Activated CD4-positive, alpha-beta memory T cell treated with anti-CD3 and anti-CD28 coated beads, Interleukin-2, amount 10 ng/mL, durations not matched to agents 7 days and 5 days (primary cell): ENCODE data around the gene DZIP1. TPM values are rescaled to one million over a fixed set of nuclear protein-coding genes. Genes with fewer than 3 reads are reported as not detected.
"Not testable (repeated sequence)": the region's sequence is repeated elsewhere in the genome, so short reads cannot be mapped to it uniquely, and the experiment has no call there.

Experiments
- CTCF ChIA-PET: fragments of 350-600 bp; sonication (Branson Sonifier 250); formaldehyde crosslinking; loops from one replicate; lab custom pipeline; 2021; ENCODE audit warnings: antibody characterized with exemption, inconsistent platforms; lab: Charles Lee
- POLR2A ChIA-PET: fragments of 350-600 bp; sonication (Branson Sonifier 250); formaldehyde crosslinking; loops from one replicate; lab custom pipeline; 2021; ENCODE audit warnings: antibody characterized with exemption; lab: Charles Lee
- DNase-seq: peaks from one replicate; pipeline ENCODE4 v3.0.0-alpha.2; 2020
- H3K27ac Mint-ChIP-seq: one replicate; pipeline ENCODE4 v1.8.0; 2021; ENCODE audit warnings: mild to moderate bottlenecking, mixed read lengths
- H3K27me3 Mint-ChIP-seq: one replicate; pipeline ENCODE4 v1.8.0; 2021; ENCODE audit warnings: mixed read lengths
- H3K36me3 Mint-ChIP-seq: one replicate; pipeline ENCODE4 v1.8.0; 2021; ENCODE audit warnings: low read depth, mixed read lengths
- H3K4me1 Mint-ChIP-seq: one replicate; pipeline ENCODE4 v1.8.0; 2021; ENCODE audit warnings: mixed read lengths
- H3K4me3 Mint-ChIP-seq: one replicate; pipeline ENCODE4 v1.8.0; 2021; ENCODE audit warnings: mild to moderate bottlenecking, mixed read lengths
- H3K9me3 Mint-ChIP-seq: one replicate; pipeline ENCODE4 v1.8.0; 2021; ENCODE audit warnings: mixed read lengths
- total RNA-seq, 2 experiments: library from RNA; stranded (reverse); gene quantifications; one replicate each; pipeline ENCODE4 v1.2.3, GENCODE V29; 2021

DZIP1 gene
- total RNA-seq, 2 experiments from 2014 or later: 0.30 to 0.40 TPM

GRCh38 chr13:95573221-95573620 lies 71.3 kb downstream of the DZIP1 start:
- no peaks in the 10 kb centered on the region for H3K4me1 Mint-ChIP-seq
- H3K27me3 Mint-ChIP-seq: peaks cover 11% of the 10 kb centered on the region
- ChIA-PET POLR2A (no interaction called here), CTCF (no interaction called here)
- no peak for DNase-seq
- no peaks in the 10 kb centered on the region for H3K36me3 Mint-ChIP-seq
- no peak overlapping the region for H3K4me3 Mint-ChIP-seq
- no peak overlapping the region for H3K27ac Mint-ChIP-seq
- H3K9me3 Mint-ChIP-seq: no peaks in the 10 kb centered on the region

GRCh38 chr13:95571941-95572340 lies 72.6 kb downstream of the DZIP1 start:
- DNase-seq: no peak
- POLR2A ChIA-PET: no interaction called here
- H3K9me3 Mint-ChIP-seq: no peaks in the 10 kb centered on the region
- H3K36me3 Mint-ChIP-seq: no peaks in the 10 kb centered on the region
- CTCF ChIA-PET: no interaction called here
- no peak overlapping the region for H3K27ac Mint-ChIP-seq
- H3K4me1 Mint-ChIP-seq: no peaks in the 10 kb centered on the region
- no peak overlapping the region for H3K4me3 Mint-ChIP-seq
- H3K27me3 Mint-ChIP-seq: peaks cover 15% of the 10 kb centered on the region

GRCh38 chr13:95570016-95570415 lies 74.5 kb downstream of the DZIP1 start:
- Mint-ChIP-seq H3K4me3 (no peak overlapping the region), H3K9me3 (no peaks in the 10 kb centered on the region), H3K36me3 (no peaks in the 10 kb centered on the region), H3K27ac (no peak overlapping the region), H3K4me1 (no peaks in the 10 kb centered on the region), H3K27me3 (peaks cover 16% of the 10 kb centered on the region)
- ChIA-PET POLR2A (no interaction called here), CTCF (no interaction called here)
- no peak for DNase-seq

- Mint-ChIP-seq H3K4me3 (no peak overlapping the region), H3K36me3 (no peaks in the 10 kb centered on the region), H3K27ac (no peak overlapping the region), H3K4me1 (no peaks in the 10 kb centered on the region), H3K9me3 (no peaks in the 10 kb centered on the region), H3K27me3 (peaks cover 20% of the 10 kb centered on the region)
- ChIA-PET CTCF (no interaction called here), POLR2A (no interaction called here)
- DNase-seq: no peak
These were observed 76.4 kb downstream of the DZIP1 start for GRCh38 chr13:95568131-95568530.

GRCh38 chr13:95565758-95566157 lies 78.7 kb downstream of the DZIP1 start:
- H3K9me3 Mint-ChIP-seq, DNase-seq, H3K4me3 Mint-ChIP-seq, H3K36me3 Mint-ChIP-seq, POLR2A ChIA-PET, H3K27ac Mint-ChIP-seq, H3K4me1 Mint-ChIP-seq: not testable (repeated sequence)
- CTCF ChIA-PET: interaction anchor here (1.4 kb wide), 1 partner anchor 161 kb away, joined by 3 read pairs; no protein-coding TSS in a partner anchor
- peaks cover 20% of the 10 kb centered on the region for H3K27me3 Mint-ChIP-seq

GRCh38 chr13:95564733-95565291 lies 79.7 kb downstream of the DZIP1 start:
- no peak overlapping the region for H3K4me3 Mint-ChIP-seq
- CTCF ChIA-PET: interaction anchor here (1.0 to 1.4 kb wide), 2 partner anchors 160 to 270 kb away, joined by 3 read pairs; no protein-coding TSS in a partner anchor
- DNase-seq: no peak
- POLR2A ChIA-PET: no interaction called here
- no peak overlapping the region for H3K27ac Mint-ChIP-seq
- no peaks in the 10 kb centered on the region for H3K4me1 Mint-ChIP-seq
- no peaks in the 10 kb centered on the region for H3K36me3 Mint-ChIP-seq
- H3K27me3 Mint-ChIP-seq: peaks cover 23% of the 10 kb centered on the region
- no peaks in the 10 kb centered on the region for H3K9me3 Mint-ChIP-seq

GRCh38 chr13:95564091-95564490 lies 80.4 kb downstream of the DZIP1 start:
- no peaks in the 10 kb centered on the region for H3K4me1 Mint-ChIP-seq
- no peaks in the 10 kb centered on the region for H3K9me3 Mint-ChIP-seq
- no peaks in the 10 kb centered on the region for H3K36me3 Mint-ChIP-seq
- CTCF ChIA-PET: interaction anchor here (1.0 kb wide), 1 partner anchor 271 kb away, joined by 3 read pairs; no protein-coding TSS in a partner anchor
- no peak overlapping the region for H3K4me3 Mint-ChIP-seq
- no peak overlapping the region for H3K27ac Mint-ChIP-seq
- no peak for DNase-seq
- POLR2A ChIA-PET: no interaction called here
- H3K27me3 Mint-ChIP-seq: peaks cover 28% of the 10 kb centered on the region

- no peaks in the 10 kb centered on the region for H3K36me3 Mint-ChIP-seq
- no peak overlapping the region for H3K4me3 Mint-ChIP-seq
- H3K4me1 Mint-ChIP-seq: no peaks in the 10 kb centered on the region
- ChIA-PET POLR2A (no interaction called here), CTCF (no interaction called here)
- H3K27me3 Mint-ChIP-seq: peaks cover 30% of the 10 kb centered on the region
- H3K27ac Mint-ChIP-seq: no peak overlapping the region
- no peaks in the 10 kb centered on the region for H3K9me3 Mint-ChIP-seq
- DNase-seq: no peak
These were observed 84.1 kb downstream of the DZIP1 start for GRCh38 chr13:95560387-95560786.

GRCh38 chr13:95559100-95559499 lies 85.4 kb downstream of the DZIP1 start:
- Mint-ChIP-seq H3K4me1 (no peaks in the 10 kb centered on the region), H3K27me3 (peaks cover 38% of the 10 kb centered on the region), H3K4me3 (no peak overlapping the region), H3K27ac (no peak overlapping the region), H3K9me3 (no peaks in the 10 kb centered on the region), H3K36me3 (no peaks in the 10 kb centered on the region)
- no peak for DNase-seq
- POLR2A ChIA-PET: no interaction called here
- CTCF ChIA-PET: no interaction called here

- CTCF ChIA-PET: interaction anchor here (1.3 kb wide), 1 partner anchor 20 kb away, joined by 4 read pairs; no protein-coding TSS in a partner anchor
- Mint-ChIP-seq H3K4me1 (peaks cover 6% of the 10 kb centered on the region), H3K9me3 (no peaks in the 10 kb centered on the region), H3K36me3 (no peaks in the 10 kb centered on the region), H3K27me3 (peaks cover 45% of the 10 kb centered on the region), H3K27ac (no peak overlapping the region), H3K4me3 (no peak overlapping the region)
- no peak for DNase-seq
- POLR2A ChIA-PET: no interaction called here
These were observed 87.5 kb downstream of the DZIP1 start for GRCh38 chr13:95557013-95557412.

GRCh38 chr13:95553581-95554385 lies 90.7 kb downstream of the DZIP1 start:
- Mint-ChIP-seq H3K9me3 (no peaks in the 10 kb centered on the region), H3K27me3 (peaks cover 54% of the 10 kb centered on the region), H3K4me1 (peaks cover 11% of the 10 kb centered on the region), H3K36me3 (no peaks in the 10 kb centered on the region), H3K27ac (no peak overlapping the region), H3K4me3 (no peak overlapping the region)
- CTCF ChIA-PET: no interaction called here
- POLR2A ChIA-PET: no interaction called here
- DNase-seq: no peak

- ChIA-PET POLR2A (no interaction called here), CTCF (no interaction called here)
- Mint-ChIP-seq H3K9me3 (no peaks in the 10 kb centered on the region), H3K4me3 (no peak within 1 kb of the TSS), H3K4me1 (peaks cover 11% of the 10 kb centered on the region), H3K36me3 (no peaks in the 10 kb centered on the region), H3K27me3 (peaks cover 56% of the 10 kb centered on the region), H3K27ac (no peak within 1 kb of the TSS)
- no peak for DNase-seq
These were observed 91.7 kb downstream of the DZIP1 start, which contains the start of gene CLDN10 for GRCh38 chr13:95552539-95553441. TSS of gene CLDN10 (plus strand) at chr13:95552720. CDS start at chr13:95552754, 34 bp downstream.

GRCh38 chr13:95552208-95552538 lies 92.3 kb downstream of the DZIP1 start:
- H3K4me1 Mint-ChIP-seq: peaks cover 11% of the 10 kb centered on the region
- CTCF ChIA-PET: no interaction called here
- H3K27me3 Mint-ChIP-seq: peaks cover 53% of the 10 kb centered on the region
- H3K9me3 Mint-ChIP-seq: no peaks in the 10 kb centered on the region
- POLR2A ChIA-PET: no interaction called here
- H3K27ac Mint-ChIP-seq: no peak overlapping the region
- no peak overlapping the region for H3K4me3 Mint-ChIP-seq
- H3K36me3 Mint-ChIP-seq: no peaks in the 10 kb centered on the region
- DNase-seq: no peak
